ENCODE results near the gene ERF. TPM values are rescaled to one million over a fixed set of nuclear protein-coding genes. Genes with fewer than 3 reads are reported as not detected.
A peak's percentile ranks its signal among the peaks of the same experiment; 100 is the strongest.

The ERF gene
- total RNA-seq, 1 experiment from 2014 or later, result 35.1 TPM

- no peak overlapping the region for H3K27ac Mint-ChIP-seq (ENCODE audit: low read depth, unreplicated experiment)
- POLR2A ChIA-PET, result no interaction called here
- no peaks in the 10 kb centered on the region for H3K9me3 Mint-ChIP-seq (ENCODE audit: unreplicated experiment)
- no peak for TF ChIP-seq CTCF (IDR thresholded peaks at IDR 0.05; ENCODE audit: unreplicated experiment)
- H3K4me3 Mint-ChIP-seq (ENCODE audit: unreplicated experiment), result no peak overlapping the region
- H3K4me1 Mint-ChIP-seq (ENCODE audit: insufficient read depth, unreplicated experiment), result peaks cover 6% of the 10 kb centered on the region
- DNase-seq (ENCODE audit: unreplicated experiment), result no peak
- CTCF ChIA-PET, result no interaction called here
- intact Hi-C loops (cut with micrococcal nuclease), result no loop called here
- no peaks in the 10 kb centered on the region for H3K27me3 Mint-ChIP-seq (ENCODE audit: insufficient read depth, unreplicated experiment)
- BruUV-seq (replicated peaks), result no TSS peak
- H3K36me3 Mint-ChIP-seq (ENCODE audit: insufficient read depth, unreplicated experiment), result peaks cover 69% of the 10 kb centered on the region
These were observed 37.4 kb upstream of the ERF start for GRCh38 chr19:42292042-42292960.

- POLR2A ChIA-PET, result no interaction called here
- CTCF ChIA-PET, result no interaction called here
- DNase-seq (ENCODE audit: unreplicated experiment), result no peak
- TF ChIP-seq CTCF (IDR thresholded peaks at IDR 0.05; ENCODE audit: unreplicated experiment), result no peak
- intact Hi-C loops (cut with micrococcal nuclease), result no loop called here
- Mint-ChIP-seq H3K4me3 (ENCODE audit: unreplicated experiment) (no peak overlapping the region), H3K27ac (ENCODE audit: low read depth, unreplicated experiment) (no peak overlapping the region), H3K4me1 (ENCODE audit: insufficient read depth, unreplicated experiment) (peaks cover 6% of the 10 kb centered on the region), H3K36me3 (ENCODE audit: insufficient read depth, unreplicated experiment) (peaks cover 68% of the 10 kb centered on the region), H3K9me3 (ENCODE audit: unreplicated experiment) (no peaks in the 10 kb centered on the region), H3K27me3 (ENCODE audit: insufficient read depth, unreplicated experiment) (no peaks in the 10 kb centered on the region)
- BruUV-seq (replicated peaks), result no TSS peak
These were observed 36.5 kb upstream of the ERF start for GRCh38 chr19:42291435-42291810.

- BruUV-seq (replicated peaks), result no TSS peak
- CTCF ChIA-PET, result no interaction called here
- POLR2A ChIA-PET, result no interaction called here
These were observed 35.9 kb upstream of the ERF start for GRCh38 chr19:42290523-42291434.

More at GRCh38 chr19:42290523-42291434, 35.9 kb upstream of the ERF start:
- H3K36me3 Mint-ChIP-seq (ENCODE audit: insufficient read depth, unreplicated experiment), result peaks cover 62% of the 10 kb centered on the region
- H3K4me1 Mint-ChIP-seq (ENCODE audit: insufficient read depth, unreplicated experiment), result peaks cover 11% of the 10 kb centered on the region
- peak; percentile 26 for DNase-seq (ENCODE audit: unreplicated experiment)
- no peak overlapping the region for H3K4me3 Mint-ChIP-seq (ENCODE audit: unreplicated experiment)
- H3K9me3 Mint-ChIP-seq (ENCODE audit: unreplicated experiment), result no peaks in the 10 kb centered on the region
- H3K27ac Mint-ChIP-seq (ENCODE audit: low read depth, unreplicated experiment), result no peak overlapping the region
- TF ChIP-seq CTCF (IDR thresholded peaks at IDR 0.05; ENCODE audit: unreplicated experiment), result peak; percentile 50
- intact Hi-C loops (cut with micrococcal nuclease), result no loop called here
- H3K27me3 Mint-ChIP-seq (ENCODE audit: insufficient read depth, unreplicated experiment), result no peaks in the 10 kb centered on the region
